Germinal center (tissue), 1 donor: ENCODE measurements around the gene PCDH9.

Experiments used
- DNase-seq: peaks from one replicate; pipeline ENCODE4 v3.0.0; 2012; ENCODE audit warnings: mixed read lengths, low spot score

The PCDH9 gene

GRCh38 chr13:66751691-66752090, 478.4 kb downstream of the PCDH9 start:
- DNase-seq: no peak

GRCh38 chr13:66748712-66749111, 481.4 kb downstream of the PCDH9 start:
- no peak for DNase-seq

- DNase-seq: no peak
Measured at GRCh38 chr13:66745307-66745706, 484.8 kb downstream of the PCDH9 start.

GRCh38 chr13:66723576-66723975, 506.6 kb downstream of the PCDH9 start:
- DNase-seq: no peak

- DNase-seq: no peak
Measured at GRCh38 chr13:66716538-66716937, 513.6 kb downstream of the PCDH9 start.

- DNase-seq: no peak
Measured at GRCh38 chr13:66714795-66715194, 515.3 kb downstream of the PCDH9 start.

GRCh38 chr13:66704110-66704509, 526.0 kb downstream of the PCDH9 start:
- DNase-seq: no peak

GRCh38 chr13:66703597-66703996, 526.5 kb downstream of the PCDH9 start:
- DNase-seq: no peak

GRCh38 chr13:66700117-66700601, 530.0 kb downstream of the PCDH9 start:
- DNase-seq: no peak

GRCh38 chr13:66693656-66694055, 536.5 kb downstream of the PCDH9 start:
- DNase-seq: no peak

- DNase-seq: no peak
Measured at GRCh38 chr13:66691149-66691548, 539.0 kb downstream of the PCDH9 start.

- DNase-seq: no peak
Measured at GRCh38 chr13:66689628-66690027, 540.5 kb downstream of the PCDH9 start.

- DNase-seq: no peak
Measured at GRCh38 chr13:66689037-66689619, 541.0 kb downstream of the PCDH9 start.

GRCh38 chr13:66681403-66681802, 548.7 kb downstream of the PCDH9 start:
- DNase-seq: no peak

GRCh38 chr13:66680031-66680430, 550.1 kb downstream of the PCDH9 start:
- DNase-seq: no peak

GRCh38 chr13:66675620-66676019, 554.5 kb downstream of the PCDH9 start:
- DNase-seq: no peak

- no peak for DNase-seq
Measured at GRCh38 chr13:66673401-66673800, 556.7 kb downstream of the PCDH9 start.

- DNase-seq: no peak
Measured at GRCh38 chr13:66665991-66666390, 564.1 kb downstream of the PCDH9 start.

GRCh38 chr13:66663711-66664110, 566.4 kb downstream of the PCDH9 start:
- DNase-seq: no peak

- no peak for DNase-seq
Measured at GRCh38 chr13:66663206-66663605, 566.9 kb downstream of the PCDH9 start.

- DNase-seq: no peak
Measured at GRCh38 chr13:66661336-66661735, 568.8 kb downstream of the PCDH9 start.

GRCh38 chr13:66660468-66660813, 569.7 kb downstream of the PCDH9 start:
- no peak for DNase-seq

GRCh38 chr13:66659701-66660467, 570.3 kb downstream of the PCDH9 start:
- peak; percentile 18 for DNase-seq

GRCh38 chr13:66659286-66659685, 570.9 kb downstream of the PCDH9 start:
- DNase-seq: no peak
